HG02938 (cell line): Measurements from ENCODE around the gene PCDHA1.

Source experiments
- ATAC-seq: cut with Tn5 transposase; IDR thresholded peaks from one replicate; pipeline ENCODE4 v1.9.1; 2021; ENCODE audit warnings: mild to moderate bottlenecking, moderate library complexity; ENCODE audit not compliant: unreplicated experiment

The PCDHA1 gene

DNA sequence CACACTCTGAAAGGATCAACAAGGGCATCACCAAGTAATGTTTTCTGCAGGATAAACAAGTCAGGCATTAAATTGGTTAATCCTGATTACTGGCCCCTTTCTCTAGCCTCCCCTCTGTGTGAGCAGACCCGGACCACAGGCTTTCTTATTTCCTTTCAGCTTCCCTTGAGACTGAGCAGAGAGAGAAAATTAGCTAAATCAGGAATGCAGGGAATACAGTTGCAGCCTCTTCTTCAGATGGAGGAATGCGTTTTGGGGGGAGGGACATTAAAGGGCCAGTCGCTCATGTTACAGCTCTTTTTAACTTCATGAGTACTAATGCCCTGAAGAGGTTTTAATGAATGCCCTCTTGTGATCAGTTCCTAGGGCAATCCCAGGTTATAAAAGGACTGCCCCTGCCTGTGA, 200.2 kb downstream of the PCDHA1 start:
- no peak for ATAC-seq

GRCh38 chr5:140988100-140988499, 202.2 kb downstream of the PCDHA1 start:
- no peak for ATAC-seq

DNA sequence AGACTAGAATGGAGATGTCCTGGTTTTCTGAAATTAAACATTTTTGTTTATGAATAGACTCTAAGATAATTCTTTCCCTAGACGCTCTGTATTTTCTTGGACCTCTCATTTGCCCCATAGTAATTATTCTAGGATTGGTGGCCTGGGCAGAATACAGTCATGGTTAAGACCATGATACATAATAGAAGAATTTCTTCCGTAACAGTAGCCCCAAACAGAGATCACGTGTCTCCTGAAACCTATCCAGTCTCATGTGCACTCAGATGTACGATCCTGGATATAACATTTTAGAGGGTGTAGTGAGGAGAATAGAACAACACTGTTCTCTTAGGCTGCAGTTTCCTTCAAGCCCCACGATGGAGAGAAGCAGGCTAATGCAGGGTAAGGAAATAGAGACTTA, 202.7 kb downstream of the PCDHA1 start:
- no peak for ATAC-seq

GRCh38 chr5:140989254-140990020, 203.5 kb downstream of the PCDHA1 start:
- no peak for ATAC-seq

DNA sequence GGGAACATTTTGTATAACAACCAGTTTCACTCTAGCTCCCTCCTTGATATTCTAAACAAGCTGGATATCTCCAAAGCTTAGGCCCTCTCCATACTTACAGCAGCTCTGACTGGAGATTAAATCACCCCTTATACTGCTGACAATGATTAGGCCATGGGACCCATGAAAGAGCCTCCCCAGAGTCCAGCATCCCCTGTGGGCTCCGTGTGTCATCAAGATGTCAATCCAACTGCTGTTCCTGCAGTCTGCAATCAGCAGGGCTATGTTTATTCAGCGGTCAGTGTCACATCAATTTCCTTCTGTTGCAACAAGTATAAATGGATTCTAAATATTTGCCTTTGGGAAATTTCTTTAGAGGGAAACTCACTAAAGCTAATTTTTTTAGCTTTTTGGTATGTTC, 206.9 kb downstream of the PCDHA1 start:
- ATAC-seq, result no peak

GRCh38 chr5:140996060-140996459, 210.1 kb downstream of the PCDHA1 start:
- ATAC-seq, result no peak

- no peak for ATAC-seq
Measured at GRCh38 chr5:140998921-140999410, 213.0 kb downstream of the PCDHA1 start.

GRCh38 chr5:141001446-141001843, 215.5 kb downstream of the PCDHA1 start:
- ATAC-seq, result no peak

GRCh38 chr5:141001844-141002604, 216.1 kb downstream of the PCDHA1 start:
- ATAC-seq, result no peak

GRCh38 chr5:141002605-141002965, 216.6 kb downstream of the PCDHA1 start:
- ATAC-seq, result no peak

DNA sequence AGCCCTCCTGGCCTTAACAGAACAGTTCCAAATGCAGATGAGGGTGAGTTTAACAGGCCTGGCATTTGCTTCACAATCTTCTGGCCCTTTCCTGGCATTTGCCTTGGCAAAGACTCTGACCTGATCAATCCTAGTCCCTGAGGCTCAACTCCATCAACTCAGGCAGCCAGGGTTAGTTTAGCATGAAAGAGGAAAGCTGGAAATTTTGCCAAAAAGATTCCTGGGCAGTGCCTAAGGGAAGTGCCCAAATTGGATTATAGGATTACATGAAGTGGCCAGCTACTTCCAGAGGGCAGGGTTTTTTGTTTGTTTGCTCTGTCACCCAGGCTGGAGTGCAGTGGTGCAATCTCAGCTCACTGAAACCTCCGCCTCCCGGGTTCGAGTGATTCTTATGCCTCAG, 217.1 kb downstream of the PCDHA1 start:
- no peak for ATAC-seq

- ATAC-seq, result no peak
Measured at GRCh38 chr5:141003791-141004611, 218.1 kb downstream of the PCDHA1 start.

DNA sequence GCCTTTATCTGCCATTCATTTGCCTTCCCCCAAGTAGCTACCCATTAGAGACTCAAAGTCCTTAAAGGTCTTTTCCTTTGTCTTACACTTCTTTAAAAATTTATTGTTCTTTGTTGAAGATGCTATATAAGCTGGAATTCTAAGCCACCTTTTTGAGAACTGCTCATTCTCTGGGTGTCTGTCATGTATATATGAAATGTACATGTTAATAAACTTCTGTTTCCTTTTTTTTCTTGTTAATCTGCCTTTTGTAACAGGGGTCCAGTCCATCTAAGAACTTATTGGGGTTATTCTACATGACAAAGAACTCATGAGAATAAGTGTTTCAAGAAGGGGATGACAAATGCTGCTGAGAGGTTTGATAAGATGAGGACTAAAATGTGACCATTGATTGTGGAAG, 221.9 kb downstream of the PCDHA1 start:
- no peak for ATAC-seq

GRCh38 chr5:141010047-141010793, 224.3 kb downstream of the PCDHA1 start:
- no peak for ATAC-seq

DNA sequence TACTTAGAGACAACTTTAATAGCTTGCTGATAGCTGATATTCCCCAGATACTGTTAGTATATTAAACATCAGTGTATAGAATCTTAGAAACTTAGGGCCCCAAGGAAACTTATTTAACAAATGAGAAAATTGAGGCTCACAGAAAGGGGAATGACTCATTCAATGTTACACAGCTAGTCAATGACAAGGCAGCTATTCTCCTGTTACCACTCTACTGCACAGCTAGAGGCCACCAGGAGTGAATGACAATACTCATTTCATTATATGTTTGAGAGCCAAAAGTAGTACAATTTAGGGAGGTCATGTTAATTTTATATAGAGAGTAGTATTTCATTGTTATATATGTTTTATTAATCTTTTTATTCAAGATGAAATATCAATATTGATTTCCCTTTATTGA, 232.0 kb downstream of the PCDHA1 start:
- ATAC-seq, result no peak

DNA sequence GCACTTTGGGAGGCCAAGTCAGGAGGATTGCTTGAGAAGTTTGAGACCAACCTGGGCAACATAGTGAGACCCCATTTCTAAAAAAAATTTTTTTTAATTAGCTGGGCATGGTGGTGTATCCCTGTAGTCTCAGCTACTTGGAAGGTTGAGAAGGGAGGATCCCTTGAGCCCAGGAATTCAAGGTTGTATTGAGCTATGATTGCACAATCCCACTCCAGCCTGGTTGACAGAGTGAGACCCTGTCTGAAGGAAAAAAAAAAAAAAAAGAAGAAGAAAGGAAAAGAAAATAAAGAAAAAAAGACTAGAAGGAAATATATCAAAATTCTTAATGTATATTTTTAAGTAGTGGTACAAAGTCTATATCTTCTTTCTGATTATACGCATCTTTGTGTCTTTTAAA, 236.4 kb downstream of the PCDHA1 start:
- ATAC-seq, result no peak

DNA sequence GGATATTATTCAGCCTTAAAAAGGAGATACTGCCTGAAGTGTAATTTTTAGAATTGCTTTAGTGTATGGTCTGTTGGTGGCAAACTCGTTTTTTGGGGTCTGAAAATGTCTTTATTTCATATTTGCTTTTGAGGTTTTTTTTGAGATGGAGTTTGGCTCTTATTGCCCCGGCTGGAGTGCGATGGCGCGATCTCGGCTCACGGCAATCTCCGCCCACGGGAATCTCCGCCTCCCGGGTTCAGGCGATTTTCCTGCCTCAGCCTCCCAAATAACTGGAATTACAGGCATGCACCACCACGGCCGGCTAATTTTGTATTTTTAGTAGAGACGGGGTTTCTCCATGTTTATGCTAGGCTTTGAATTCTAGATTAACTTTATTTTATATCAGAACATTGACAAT, 245.1 kb downstream of the PCDHA1 start:
- ATAC-seq, result no peak

- ATAC-seq, result no peak
Measured at GRCh38 chr5:141032626-141033025, 246.7 kb downstream of the PCDHA1 start.

DNA sequence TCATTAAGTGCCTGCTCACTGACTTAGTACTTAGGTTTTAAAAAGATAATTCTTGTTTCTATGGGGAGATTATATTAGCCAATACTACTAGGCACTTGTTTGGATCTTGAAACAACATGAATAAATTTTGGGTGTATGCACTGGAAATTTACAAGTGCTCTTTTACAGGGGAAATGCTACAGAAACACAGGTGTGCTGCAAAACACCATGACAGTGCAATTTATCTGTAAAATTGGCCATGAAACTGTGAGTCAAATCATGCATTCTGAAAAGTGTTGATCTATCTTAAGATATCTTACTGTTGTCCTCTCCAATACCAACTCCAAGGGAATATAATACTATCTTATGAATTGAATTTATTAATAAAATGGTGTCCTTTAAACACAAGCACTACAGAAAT, 253.1 kb downstream of the PCDHA1 start:
- no peak for ATAC-seq

GRCh38 chr5:141039517-141039916, 253.6 kb downstream of the PCDHA1 start:
- ATAC-seq, result no peak
